ENCODE results near the gene MEIOSIN. TPM values are rescaled to one million over a fixed set of nuclear protein-coding genes. Genes with fewer than 3 reads are reported as not detected.
A peak's percentile ranks its signal among the peaks of the same experiment; 100 is the strongest.

MEIOSIN gene
- total RNA-seq, 1 experiment from 2014 or later = not detected

DNA sequence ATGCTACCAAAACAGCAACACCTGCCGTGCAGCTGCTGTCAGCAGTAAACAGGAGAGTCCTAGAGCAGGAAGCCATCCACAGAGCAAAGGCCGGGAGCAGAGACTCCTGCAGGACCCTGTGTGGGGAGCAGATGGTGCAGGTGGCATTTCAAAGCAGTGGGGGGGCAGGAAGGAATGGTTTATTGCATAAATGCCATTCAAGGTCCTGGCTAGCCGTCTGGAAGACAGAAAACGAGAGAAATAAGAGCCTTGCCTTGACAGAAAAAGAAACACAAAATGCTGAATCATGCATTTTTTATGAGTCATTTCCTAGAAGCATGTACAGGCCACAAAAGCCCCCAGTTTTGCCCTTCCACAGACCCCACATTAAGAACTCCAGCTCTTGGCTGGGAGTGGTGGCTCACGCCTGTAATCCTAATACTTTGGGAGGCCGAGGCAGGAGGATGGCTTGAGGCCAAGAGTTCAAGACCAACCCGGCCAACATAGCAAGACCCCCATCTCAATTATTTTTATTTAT, 76.5 kb downstream of the MEIOSIN start:
- no peak for DNase-seq
- H3K4me3 Mint-ChIP-seq (ENCODE audit: low read depth, unreplicated experiment) = no peak overlapping the region

DNA sequence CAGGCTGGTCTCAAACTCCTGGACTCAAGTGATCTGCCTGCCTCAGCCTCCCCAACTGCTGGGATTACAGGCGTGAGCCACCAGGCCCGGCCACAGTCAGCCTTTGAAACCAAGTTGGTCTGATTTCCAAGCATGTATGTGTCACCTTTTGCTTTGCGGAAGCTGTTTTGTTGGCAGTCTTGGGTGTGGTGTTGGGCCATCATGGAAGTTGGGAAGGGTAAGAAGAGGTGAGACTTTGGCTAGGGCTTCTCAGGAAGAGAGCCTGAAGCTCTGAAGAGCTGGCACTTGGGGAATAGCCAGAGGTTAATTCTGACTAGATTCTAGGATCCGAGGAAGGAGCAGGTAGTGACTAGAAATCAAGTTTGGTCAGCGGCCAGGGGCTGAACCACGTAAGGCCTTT, 79.1 kb downstream of the MEIOSIN start:
- Mint-ChIP-seq H3K36me3 (ENCODE audit: insufficient read depth, unreplicated experiment) (peaks cover 45% of the 10 kb centered on the region), H3K4me3 (ENCODE audit: low read depth, unreplicated experiment) (no peak overlapping the region), H3K27me3 (ENCODE audit: unreplicated experiment) (no peaks in the 10 kb centered on the region), H3K4me1 (ENCODE audit: low read depth, unreplicated experiment) (peaks cover 16% of the 10 kb centered on the region), H3K27ac (ENCODE audit: unreplicated experiment) (no peak overlapping the region), H3K9me3 (ENCODE audit: low read depth, unreplicated experiment) (no peaks in the 10 kb centered on the region)
- CTCF ChIA-PET = interaction anchor here (1.0 kb wide), 1 partner anchor 13 kb away, joined by 3 read pairs; no protein-coding TSS in a partner anchor
- DNase-seq = no peak
- no TSS peak for BruUV-seq (replicated peaks)
- TF ChIP-seq, protein P1, sequence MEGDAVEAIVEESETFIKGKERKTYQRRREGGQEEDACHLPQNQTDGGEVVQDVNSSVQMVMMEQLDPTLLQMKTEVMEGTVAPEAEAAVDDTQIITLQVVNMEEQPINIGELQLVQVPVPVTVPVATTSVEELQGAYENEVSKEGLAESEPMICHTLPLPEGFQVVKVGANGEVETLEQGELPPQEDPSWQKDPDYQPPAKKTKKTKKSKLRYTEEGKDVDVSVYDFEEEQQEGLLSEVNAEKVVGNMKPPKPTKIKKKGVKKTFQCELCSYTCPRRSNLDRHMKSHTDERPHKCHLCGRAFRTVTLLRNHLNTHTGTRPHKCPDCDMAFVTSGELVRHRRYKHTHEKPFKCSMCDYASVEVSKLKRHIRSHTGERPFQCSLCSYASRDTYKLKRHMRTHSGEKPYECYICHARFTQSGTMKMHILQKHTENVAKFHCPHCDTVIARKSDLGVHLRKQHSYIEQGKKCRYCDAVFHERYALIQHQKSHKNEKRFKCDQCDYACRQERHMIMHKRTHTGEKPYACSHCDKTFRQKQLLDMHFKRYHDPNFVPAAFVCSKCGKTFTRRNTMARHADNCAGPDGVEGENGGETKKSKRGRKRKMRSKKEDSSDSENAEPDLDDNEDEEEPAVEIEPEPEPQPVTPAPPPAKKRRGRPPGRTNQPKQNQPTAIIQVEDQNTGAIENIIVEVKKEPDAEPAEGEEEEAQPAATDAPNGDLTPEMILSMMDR (IDR thresholded peaks at IDR 0.05; ENCODE audit: unreplicated experiment) = no peak
- intact Hi-C loops (cut with micrococcal nuclease; ENCODE audit: unreplicated experiment) = no loop called here

More for the DNA sequence above, 76.5 kb downstream of the MEIOSIN start:
- intact Hi-C loops (cut with micrococcal nuclease; ENCODE audit: unreplicated experiment) = no loop called here
- TF ChIP-seq, protein P1 (IDR thresholded peaks at IDR 0.05; ENCODE audit: unreplicated experiment) = no peak
- no peaks in the 10 kb centered on the region for H3K9me3 Mint-ChIP-seq (ENCODE audit: low read depth, unreplicated experiment)
- H3K27ac Mint-ChIP-seq (ENCODE audit: unreplicated experiment) = peak overlapping the region; percentile 15
- peaks cover 31% of the 10 kb centered on the region for H3K36me3 Mint-ChIP-seq (ENCODE audit: insufficient read depth, unreplicated experiment)
- BruUV-seq (replicated peaks) = no TSS peak
- peaks cover 16% of the 10 kb centered on the region for H3K4me1 Mint-ChIP-seq (ENCODE audit: low read depth, unreplicated experiment)
- CTCF ChIA-PET = interaction anchor here (0.7 kb wide), 1 partner anchor 132 kb away, joined by 6 read pairs; no protein-coding TSS in a partner anchor
- peaks cover 16% of the 10 kb centered on the region for H3K27me3 Mint-ChIP-seq (ENCODE audit: unreplicated experiment)

Other genes starting within 250 kb of the MEIOSIN start
- 5.7 and 7.2 TPM in 2 replicates for gene RTN2, start 236.4 kb upstream of the MEIOSIN start, total RNA-seq (2022)
- gene PPM1N, start 235.0 kb upstream of the MEIOSIN start, total RNA-seq (2022) = 5.0 and 6.8 TPM in 2 replicates
- gene VASP, start 226.0 kb upstream of the MEIOSIN start, total RNA-seq (2022) = 194 and 219 TPM in 2 replicates
- 14.2 and 17.1 TPM in 2 replicates for gene OPA3, start 148.6 kb upstream of the MEIOSIN start, total RNA-seq (2022)
- gene GPR4, start 131.2 kb upstream of the MEIOSIN start, total RNA-seq (2022) = not detected in 2 replicates
- 93.7 and 94.0 TPM in 2 replicates for gene EML2, start 94.0 kb upstream of the MEIOSIN start, total RNA-seq (2022)
- 6.9 TPM in 2 replicates for gene GIPR, start 65.2 kb upstream of the MEIOSIN start, total RNA-seq (2022)
- gene SNRPD2, start 41.5 kb upstream of the MEIOSIN start, total RNA-seq (2022) = 603 and 663 TPM in 2 replicates
- gene QPCTL, start 40.8 kb upstream of the MEIOSIN start, total RNA-seq (2022) = 20.4 and 20.7 TPM in 2 replicates
- gene FBXO46, start 2.5 kb upstream of the MEIOSIN start, total RNA-seq (2022) = 43.8 and 53.6 TPM in 2 replicates
- 12.9 and 15.0 TPM in 2 replicates for gene SIX5, start 35.8 kb downstream of the MEIOSIN start, total RNA-seq (2022)
- gene DMPK, start 49.1 kb downstream of the MEIOSIN start, total RNA-seq (2022) = 70.8 and 76.0 TPM in 2 replicates
- gene DMWD, start 59.4 kb downstream of the MEIOSIN start, total RNA-seq (2022) = 74.9 and 76.9 TPM in 2 replicates
- 0.44 and 0.52 TPM in 2 replicates for gene RSPH6A, start 81.9 kb downstream of the MEIOSIN start, total RNA-seq (2022)
- gene SYMPK, start 129.7 kb downstream of the MEIOSIN start, total RNA-seq (2022) = 130 and 135 TPM in 2 replicates
- 12.1 and 19.9 TPM in 2 replicates for gene FOXA3, start 130.9 kb downstream of the MEIOSIN start, total RNA-seq (2022)
- gene IRF2BP1, start 152.7 kb downstream of the MEIOSIN start, total RNA-seq (2022) = 36.9 and 37.4 TPM in 2 replicates
- gene MYPOP, start 169.2 kb downstream of the MEIOSIN start, total RNA-seq (2022) = 11.9 and 13.1 TPM in 2 replicates
- not detected in 2 replicates for gene NANOS2, start 181.3 kb downstream of the MEIOSIN start, total RNA-seq (2022)
- not detected in 2 replicates for gene NOVA2, start 240.4 kb downstream of the MEIOSIN start, total RNA-seq (2022)